Neuron (in vitro differentiated cells): ENCODE data around the gene TM4SF1.

ENCODE experiments used
- H2AFZ ChIP-seq: one replicate; pipeline ENCODE4 v1.6.1; 2013; ENCODE audit warnings: low read depth, mild to moderate bottlenecking, inconsistent platforms, low read length, moderate library complexity
- H3K27me3 ChIP-seq: one replicate; pipeline ENCODE4 v1.6.1; 2013; ENCODE audit warnings: low read length; ENCODE audit not compliant: insufficient read depth
- H3K36me3 ChIP-seq: one replicate; pipeline ENCODE4 v1.6.1; 2013; ENCODE audit warnings: low read length; ENCODE audit not compliant: insufficient read depth
- H3K4me1 ChIP-seq: one replicate; pipeline ENCODE4 v1.6.1; 2013; ENCODE audit warnings: low read length; ENCODE audit not compliant: insufficient read depth
- H3K4me3 ChIP-seq: 2 replicates; pipeline ENCODE4 v1.5.1; 2013; ENCODE audit warnings: mild to moderate bottlenecking, low read length, moderate library complexity
- H3K9me3 ChIP-seq: one replicate; pipeline ENCODE4 v1.6.1; 2013; ENCODE audit warnings: low read length

TM4SF1 gene

GRCh38 chr3:149368201-149368673 lies 9.2 kb downstream of the TM4SF1 start:
- no peaks in the 10 kb centered on the region for H3K27me3 ChIP-seq
- H3K4me3 ChIP-seq = no peak overlapping the region
- no peaks in the 10 kb centered on the region for H3K36me3 ChIP-seq
- no peak overlapping the region for H2AFZ ChIP-seq
- H3K9me3 ChIP-seq = no peaks in the 10 kb centered on the region
- H3K4me1 ChIP-seq = peaks cover 5% of the 10 kb centered on the region

GRCh38 chr3:149366941-149367840 lies 10.3 kb downstream of the TM4SF1 start:
- H3K9me3 ChIP-seq = no peaks in the 10 kb centered on the region
- no peaks in the 10 kb centered on the region for H3K27me3 ChIP-seq
- H3K4me3 ChIP-seq = no peak overlapping the region
- no peaks in the 10 kb centered on the region for H3K36me3 ChIP-seq
- peaks cover 5% of the 10 kb centered on the region for H3K4me1 ChIP-seq
- no peak overlapping the region for H2AFZ ChIP-seq

GRCh38 chr3:149366031-149366430 lies 11.4 kb downstream of the TM4SF1 start:
- Histone ChIP-seq H3K27me3 (no peaks in the 10 kb centered on the region), H2AFZ (no peak overlapping the region), H3K36me3 (no peaks in the 10 kb centered on the region), H3K4me1 (peaks cover 5% of the 10 kb centered on the region), H3K9me3 (no peaks in the 10 kb centered on the region), H3K4me3 (no peak overlapping the region)

- H3K36me3 ChIP-seq = no peaks in the 10 kb centered on the region
- no peaks in the 10 kb centered on the region for H3K27me3 ChIP-seq
- no peak overlapping the region for H3K4me3 ChIP-seq
- H3K9me3 ChIP-seq = no peaks in the 10 kb centered on the region
- no peak overlapping the region for H2AFZ ChIP-seq
- H3K4me1 ChIP-seq = peaks cover 5% of the 10 kb centered on the region
Observed at GRCh38 chr3:149364624-149365023, 12.8 kb downstream of the TM4SF1 start.

- Histone ChIP-seq H3K9me3 (no peaks in the 10 kb centered on the region), H3K27me3 (no peaks in the 10 kb centered on the region)
Observed at GRCh38 chr3:149363053-149363452, 14.4 kb downstream of the TM4SF1 start.

GRCh38 chr3:149362366-149362765 lies 15.1 kb downstream of the TM4SF1 start:
- Histone ChIP-seq H3K27me3 (no peaks in the 10 kb centered on the region), H3K36me3 (no peaks in the 10 kb centered on the region), H3K4me1 (no peaks in the 10 kb centered on the region), H2AFZ (no peak overlapping the region), H3K9me3 (no peaks in the 10 kb centered on the region), H3K4me3 (no peak overlapping the region)

More at GRCh38 chr3:149363053-149363452, 14.4 kb downstream of the TM4SF1 start:
- Histone ChIP-seq H3K4me1 (no peaks in the 10 kb centered on the region), H3K36me3 (no peaks in the 10 kb centered on the region), H2AFZ (no peak overlapping the region), H3K4me3 (no peak overlapping the region)

- no peak overlapping the region for H3K4me3 ChIP-seq
- H3K9me3 ChIP-seq = no peaks in the 10 kb centered on the region
- no peaks in the 10 kb centered on the region for H3K27me3 ChIP-seq
- H3K36me3 ChIP-seq = no peaks in the 10 kb centered on the region
- H3K4me1 ChIP-seq = peaks cover 3% of the 10 kb centered on the region
- no peak overlapping the region for H2AFZ ChIP-seq
Observed at GRCh38 chr3:149356630-149357029, 20.8 kb downstream of the TM4SF1 start.

- Histone ChIP-seq H2AFZ (no peak overlapping the region), H3K27me3 (no peaks in the 10 kb centered on the region), H3K9me3 (no peaks in the 10 kb centered on the region), H3K4me3 (no peak overlapping the region), H3K36me3 (no peaks in the 10 kb centered on the region), H3K4me1 (peaks cover 3% of the 10 kb centered on the region)
Observed at GRCh38 chr3:149356044-149356592, 21.3 kb downstream of the TM4SF1 start.

- Histone ChIP-seq H3K27me3 (no peaks in the 10 kb centered on the region), H3K36me3 (no peaks in the 10 kb centered on the region), H2AFZ (no peak overlapping the region), H3K4me1 (peaks cover 3% of the 10 kb centered on the region), H3K4me3 (no peak overlapping the region), H3K9me3 (no peaks in the 10 kb centered on the region)
Observed at GRCh38 chr3:149353581-149354184, 23.8 kb downstream of the TM4SF1 start.

GRCh38 chr3:149352556-149352955 lies 24.9 kb downstream of the TM4SF1 start:
- H3K36me3 ChIP-seq = no peaks in the 10 kb centered on the region
- H2AFZ ChIP-seq = no peak overlapping the region
- H3K27me3 ChIP-seq = no peaks in the 10 kb centered on the region
- no peaks in the 10 kb centered on the region for H3K9me3 ChIP-seq
- H3K4me1 ChIP-seq = peaks cover 3% of the 10 kb centered on the region
- H3K4me3 ChIP-seq = no peak overlapping the region

- H3K36me3 ChIP-seq = no peaks in the 10 kb centered on the region
- H3K27me3 ChIP-seq = no peaks in the 10 kb centered on the region
- H3K9me3 ChIP-seq = no peaks in the 10 kb centered on the region
- no peak overlapping the region for H2AFZ ChIP-seq
- no peak overlapping the region for H3K4me3 ChIP-seq
- no peaks in the 10 kb centered on the region for H3K4me1 ChIP-seq
Observed at GRCh38 chr3:149343951-149344350, 33.5 kb downstream of the TM4SF1 start.

GRCh38 chr3:149342413-149343380 lies 34.8 kb downstream of the TM4SF1 start:
- Histone ChIP-seq H3K4me3 (no peak overlapping the region), H3K36me3 (no peaks in the 10 kb centered on the region), H2AFZ (no peak overlapping the region), H3K27me3 (no peaks in the 10 kb centered on the region), H3K4me1 (no peaks in the 10 kb centered on the region), H3K9me3 (no peaks in the 10 kb centered on the region)
